Measurements from ENCODE around the gene STH.

Gene STH

GRCh38 chr17:46028981-46029565 is 30.0 kb downstream of the STH start:
- no peak for DNase-seq

GRCh38 chr17:46029627-46030026 is 30.6 kb downstream of the STH start:
- no peak for DNase-seq

- DNase-seq: no peak
Measured at GRCh38 chr17:46030752-46031151, 31.7 kb downstream of the STH start.

DNA sequence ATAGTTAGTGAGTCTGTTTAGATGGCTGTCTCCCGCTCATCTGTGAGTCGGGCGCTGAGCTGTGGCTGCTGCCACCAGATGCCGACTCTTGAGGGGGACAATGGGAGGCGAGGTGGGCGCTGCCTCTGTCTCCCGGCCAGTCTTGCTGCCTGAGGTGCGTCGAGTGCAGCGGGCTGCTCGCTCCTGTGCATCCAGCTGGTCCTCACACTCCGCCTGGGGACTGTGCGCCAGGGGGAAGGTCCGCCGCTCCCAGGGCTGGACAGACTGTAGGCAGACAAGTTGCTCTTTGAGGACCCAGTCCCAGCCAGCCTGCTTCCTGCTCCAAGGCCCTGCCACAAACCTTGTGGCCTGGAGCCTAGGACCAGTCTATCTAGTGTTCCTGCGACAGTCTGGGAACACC is 32.4 kb downstream of the STH start:
- no peak for DNase-seq

DNA sequence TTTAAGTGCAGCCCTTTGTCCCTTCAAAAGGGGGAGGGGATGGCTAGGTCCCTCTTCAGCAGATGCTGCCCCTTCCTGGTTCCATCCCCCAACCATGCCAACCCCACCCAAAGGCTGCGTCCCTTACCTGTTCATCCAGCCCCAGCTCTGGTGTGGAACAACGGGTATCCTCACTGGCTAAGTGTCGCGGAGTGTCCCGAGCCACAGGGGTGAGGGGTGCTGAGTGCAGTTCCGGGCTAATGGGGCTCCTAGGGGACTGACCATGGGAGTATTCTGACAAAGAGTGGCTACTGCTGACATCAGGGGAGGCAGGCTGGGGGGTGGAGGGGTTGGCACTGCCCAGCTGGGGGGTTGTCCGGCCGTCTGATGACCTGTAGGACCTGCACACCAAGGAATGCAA is 32.9 kb downstream of the STH start:
- no peak for DNase-seq

DNA sequence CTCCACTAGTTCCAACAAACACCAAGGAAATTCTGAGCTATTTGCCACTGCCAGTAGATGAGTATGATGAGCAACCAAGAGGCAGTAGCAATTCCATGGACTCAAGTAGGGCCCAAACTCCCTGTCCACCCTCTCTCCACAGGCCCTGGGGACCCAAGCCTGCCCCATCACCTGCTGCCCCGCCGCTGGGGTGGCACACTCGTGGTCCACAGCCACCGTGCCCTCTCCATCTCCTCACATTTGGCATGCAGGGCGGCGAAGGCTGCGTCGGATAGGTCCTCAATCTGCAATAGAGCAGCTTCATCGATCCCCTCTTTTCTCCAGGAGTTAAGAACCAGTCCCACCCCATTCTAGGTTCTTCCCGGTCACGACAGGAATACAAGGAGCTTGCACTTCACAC is 33.9 kb downstream of the STH start:
- DNase-seq: no peak

DNA sequence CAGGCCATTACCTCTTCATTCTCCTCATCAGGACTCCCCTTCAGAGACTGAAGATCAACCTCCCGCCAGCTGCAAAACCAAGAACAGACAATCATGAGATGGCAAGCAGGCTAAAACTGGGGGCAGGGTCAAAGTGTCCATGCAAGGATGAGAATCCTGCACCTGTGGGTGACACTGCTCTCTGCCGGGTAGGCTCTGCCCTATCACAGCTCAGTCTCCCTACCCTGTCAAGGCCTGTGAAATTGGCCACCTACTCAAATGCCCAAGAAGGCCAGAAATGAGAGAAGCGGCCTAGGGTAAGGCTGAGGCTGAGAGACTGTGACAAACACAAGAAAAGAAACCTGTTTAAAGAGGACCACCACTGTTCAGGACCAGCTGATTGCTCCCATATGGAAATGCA is 34.3 kb downstream of the STH start:
- DNase-seq: no peak

DNA sequence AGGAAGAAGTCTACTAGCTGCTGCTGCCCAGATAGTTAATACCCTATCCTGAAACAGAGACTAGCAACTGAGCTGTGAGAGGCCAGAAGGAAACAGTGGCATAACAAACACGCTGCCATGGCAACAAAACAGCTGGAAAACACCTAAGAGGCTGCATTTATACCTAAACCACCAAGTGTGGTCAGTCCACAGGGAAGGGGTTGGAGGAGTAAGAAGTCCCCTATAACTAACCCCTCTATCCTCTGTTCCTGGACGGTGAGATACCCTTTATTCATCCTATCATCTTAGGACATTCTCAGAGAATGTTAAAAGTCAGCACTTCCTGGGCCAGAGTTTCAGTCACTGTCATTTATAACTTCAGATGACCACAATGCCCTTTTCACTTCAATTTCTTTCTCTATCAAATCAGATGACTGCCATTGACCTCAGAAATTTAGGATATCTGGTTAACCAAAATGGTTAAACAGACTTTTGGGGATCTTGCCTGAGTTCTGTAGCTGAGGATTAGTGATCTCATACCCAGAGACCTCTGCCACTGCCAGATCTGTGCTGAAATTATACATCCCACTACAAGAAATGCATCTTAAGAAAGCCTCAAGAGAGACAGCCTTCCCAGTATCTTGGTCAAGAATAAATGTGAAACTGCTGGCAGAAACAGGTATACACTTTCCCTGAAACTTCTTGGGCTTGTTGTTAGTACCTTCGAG is 36.2 kb downstream of the STH start:
- DNase-seq: no peak

GRCh38 chr17:46036491-46036890 is 37.4 kb downstream of the STH start:
- DNase-seq: no peak

DNA sequence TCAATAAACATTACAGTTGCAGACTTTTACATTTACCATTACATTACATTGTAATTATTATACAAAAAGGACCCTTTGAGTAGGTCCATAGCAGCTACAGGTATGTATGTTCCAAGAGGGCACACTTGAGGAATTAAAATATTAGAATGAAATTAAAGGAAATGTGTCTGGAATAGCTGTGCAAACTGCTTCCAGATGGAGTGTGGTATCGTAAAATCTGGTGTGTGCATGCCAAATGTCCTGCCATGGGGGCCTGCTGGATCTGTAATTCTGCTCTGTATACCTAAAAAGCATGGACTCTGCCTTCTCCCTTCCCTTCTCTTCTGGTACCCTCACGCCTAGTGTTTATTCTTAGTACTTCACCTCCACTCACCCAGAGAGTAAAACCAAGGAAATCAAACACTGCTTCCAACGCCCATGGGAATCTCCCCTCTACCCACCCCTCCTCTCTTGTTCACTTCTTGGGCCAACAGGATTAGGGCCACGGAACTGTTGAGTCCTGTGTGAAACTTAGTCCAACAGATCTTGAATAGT is 38.7 kb downstream of the STH start:
- no peak for DNase-seq

DNA sequence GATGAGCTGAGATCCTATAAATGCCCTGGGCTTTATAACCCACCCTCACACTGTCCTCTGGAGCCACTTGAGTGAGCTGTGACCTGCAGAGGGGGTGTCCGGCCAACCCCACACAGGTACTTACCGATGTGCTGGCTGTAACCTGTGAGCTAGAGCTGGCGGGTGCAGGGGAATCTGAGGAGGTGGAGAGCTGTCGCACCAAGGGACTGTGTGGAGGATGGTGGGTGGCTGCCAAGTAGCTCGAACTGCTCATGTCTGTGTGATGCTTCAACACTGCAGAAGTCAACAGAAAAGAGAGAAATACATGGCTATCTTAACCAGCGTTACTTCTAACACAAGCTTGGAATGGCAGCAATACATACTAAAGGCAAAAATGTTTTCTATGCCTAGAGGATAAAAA is 39.4 kb downstream of the STH start:
- DNase-seq: no peak

- no peak for DNase-seq
Measured at GRCh38 chr17:46038937-46039336, 39.9 kb downstream of the STH start.

DNA sequence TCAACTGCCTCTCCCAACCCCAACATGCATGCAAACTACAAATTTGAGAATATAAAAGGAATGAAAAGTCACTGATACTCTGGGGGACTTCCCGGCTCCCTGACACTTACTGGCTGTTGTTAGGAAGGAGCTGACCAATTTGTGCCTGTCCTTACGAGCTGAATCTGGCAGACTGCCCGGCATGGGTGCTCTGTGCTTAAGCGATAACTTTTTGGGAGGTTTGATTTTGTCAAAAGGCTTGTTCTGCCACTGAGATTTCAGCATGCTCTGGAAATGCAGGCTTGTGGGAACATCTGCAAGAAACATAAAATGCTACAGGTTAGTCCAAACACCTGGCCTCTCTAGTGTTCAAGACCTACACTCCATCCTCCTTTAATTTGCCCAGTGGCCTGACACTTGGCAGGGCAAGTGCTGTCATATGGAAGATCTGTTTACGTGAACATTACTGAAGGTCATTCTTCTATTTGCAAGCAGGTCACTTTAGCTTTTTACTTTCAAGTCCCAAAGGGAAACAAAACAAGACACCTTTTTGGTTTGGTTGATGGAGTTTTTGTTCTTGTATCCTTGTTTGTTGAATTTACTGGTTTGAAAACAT is 40.6 kb downstream of the STH start:
- no peak for DNase-seq

GRCh38 chr17:46042246-46042645 is 43.2 kb downstream of the STH start:
- DNase-seq: no peak

GRCh38 chr17:46042925-46043324 is 43.9 kb downstream of the STH start:
- DNase-seq: no peak

DNA sequence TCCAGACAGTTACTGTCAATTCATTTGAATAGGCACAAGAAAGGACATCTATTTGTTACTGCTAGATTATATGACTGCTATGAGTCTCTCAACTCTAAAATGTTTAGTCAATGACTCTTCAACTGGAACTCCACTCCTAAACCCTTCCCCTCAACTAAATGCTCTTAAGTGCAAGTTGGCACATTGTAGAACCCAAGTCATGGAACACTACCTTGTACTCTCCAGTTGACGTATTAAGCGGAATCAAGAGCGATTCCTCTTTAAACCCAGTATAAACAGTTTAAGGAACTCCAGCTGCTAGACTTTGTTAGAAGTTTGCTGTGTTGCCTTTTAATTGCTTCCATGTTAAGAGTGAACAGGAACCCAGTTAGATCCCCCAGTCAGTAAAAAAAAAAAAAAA is 44.6 kb downstream of the STH start:
- no peak for DNase-seq

DNA sequence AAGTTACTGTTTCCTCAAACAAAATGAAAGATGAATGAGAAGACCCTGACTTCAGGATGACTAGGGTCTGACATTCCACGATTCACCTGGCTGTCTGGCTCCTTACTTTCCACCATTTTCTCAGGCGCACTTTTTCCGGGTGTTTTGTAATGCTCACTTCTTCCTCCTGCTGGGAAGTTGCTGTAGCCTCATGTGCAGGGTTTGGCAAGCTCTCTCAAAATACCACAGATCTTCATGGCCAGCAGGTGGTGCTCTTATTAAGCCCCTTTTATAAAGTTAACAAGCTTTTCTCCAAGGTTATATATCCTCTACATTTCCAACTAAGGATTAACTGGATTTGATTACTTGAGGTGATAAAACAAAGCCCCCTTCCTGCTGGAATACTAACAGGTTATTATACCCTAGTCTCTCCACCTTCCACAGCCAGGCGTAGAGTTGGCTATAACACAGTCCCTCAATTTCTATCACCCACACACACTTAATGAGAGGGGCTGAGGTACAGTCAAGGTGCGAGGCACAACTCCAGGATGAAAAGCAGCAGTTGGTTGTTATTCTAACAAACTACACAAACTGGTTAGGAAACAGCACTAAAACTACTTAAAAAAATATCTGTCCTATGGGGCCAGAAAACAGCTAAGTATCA is 45.4 kb downstream of the STH start:
- peak; percentile 23 for DNase-seq

GRCh38 chr17:46044989-46045388 is 45.9 kb downstream of the STH start:
- DNase-seq: no peak

DNA sequence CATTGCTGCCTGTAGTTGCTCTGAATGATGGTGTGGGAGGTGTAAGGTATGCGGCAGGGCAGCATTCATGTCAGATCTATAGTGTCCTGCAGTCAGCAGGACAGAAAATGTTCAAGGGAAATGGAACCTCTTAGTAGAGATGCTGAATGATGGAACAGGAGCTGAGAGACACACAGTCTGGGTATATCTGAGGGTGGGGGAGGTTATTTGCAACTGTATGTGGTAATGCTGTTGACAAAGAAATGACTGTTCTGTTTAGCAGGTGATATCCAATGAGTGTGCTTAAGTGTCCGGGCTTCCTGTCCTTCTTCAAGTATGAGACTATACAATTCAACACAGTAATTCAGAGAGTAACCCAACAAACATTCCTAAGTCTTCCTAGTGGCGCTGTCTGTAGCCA is 46.6 kb downstream of the STH start:
- DNase-seq: no peak

DNA sequence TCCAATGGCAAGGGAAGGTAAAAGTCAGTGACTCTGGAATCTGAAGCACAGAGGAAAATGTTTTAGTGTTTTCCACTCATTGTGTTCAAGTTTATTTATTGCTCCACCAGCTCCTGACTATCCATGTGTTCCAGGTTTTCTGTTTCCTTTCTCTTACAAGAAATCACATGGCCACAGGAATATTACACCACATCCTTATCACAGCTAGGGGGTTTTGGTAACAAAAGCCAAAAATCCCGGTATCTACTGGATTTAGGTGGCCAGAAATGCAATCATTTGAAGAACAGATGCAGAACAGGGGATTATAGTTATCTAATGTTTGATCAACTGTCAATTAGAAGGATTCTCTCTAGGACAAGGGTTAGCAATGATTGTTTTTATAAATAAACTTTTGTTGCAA is 47.9 kb downstream of the STH start:
- no peak for DNase-seq

GRCh38 chr17:46047398-46047797 is 48.3 kb downstream of the STH start:
- DNase-seq: no peak

DNA sequence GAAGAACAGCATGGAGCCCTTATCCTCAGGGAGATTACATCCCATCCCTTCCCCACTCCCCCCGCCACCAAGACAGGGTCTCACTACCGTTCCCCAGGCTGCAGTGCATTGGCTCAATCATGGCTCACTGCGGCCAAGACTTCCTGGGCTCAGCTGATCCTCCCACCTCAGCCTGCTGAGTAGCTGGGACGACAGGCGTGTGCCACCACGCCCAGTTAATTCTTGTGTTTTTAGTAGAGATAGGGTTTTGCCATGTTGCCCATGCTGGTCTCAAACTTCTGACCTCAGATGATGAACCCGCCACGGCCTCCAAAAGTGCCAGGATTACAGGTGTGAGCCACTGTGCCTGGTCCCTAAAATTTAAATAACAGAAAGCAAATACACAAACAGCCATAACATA is 48.8 kb downstream of the STH start:
- DNase-seq: no peak
